HG03159 (cell line): ENCODE results near the gene SYPL2.
A peak's percentile ranks its signal among the peaks of the same experiment; 100 is the strongest.
"Not testable (repeated sequence)": the region's sequence is repeated elsewhere in the genome, so short reads cannot be mapped to it uniquely, and the experiment has no call there.

Experiments
- ATAC-seq: cut with Tn5 transposase; IDR thresholded peaks from one replicate; pipeline ENCODE4 v1.9.1; 2021; ENCODE audit warnings: mild to moderate bottlenecking, moderate library complexity; ENCODE audit not compliant: unreplicated experiment

SYPL2 gene

DNA sequence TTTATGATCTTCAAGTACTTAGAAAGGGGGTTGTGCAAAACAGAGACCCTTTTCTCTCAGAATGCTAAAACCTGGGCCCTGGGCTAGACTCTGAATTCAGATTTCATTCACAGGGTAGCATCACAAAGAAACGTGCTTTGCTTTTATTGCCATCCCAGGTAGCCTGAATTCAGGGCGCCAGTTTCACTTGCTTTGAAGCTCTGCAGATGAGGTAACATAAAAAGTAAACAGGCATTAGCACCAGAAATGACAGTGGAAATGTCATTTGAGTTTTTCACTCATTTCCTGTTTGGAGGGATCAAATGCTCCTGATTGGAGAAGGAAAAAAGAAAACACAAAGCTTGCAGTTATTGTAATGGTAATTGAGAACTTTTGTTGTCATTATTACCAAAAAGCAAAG is 2.6 kb downstream of the SYPL2 start:
- ATAC-seq: no peak

DNA sequence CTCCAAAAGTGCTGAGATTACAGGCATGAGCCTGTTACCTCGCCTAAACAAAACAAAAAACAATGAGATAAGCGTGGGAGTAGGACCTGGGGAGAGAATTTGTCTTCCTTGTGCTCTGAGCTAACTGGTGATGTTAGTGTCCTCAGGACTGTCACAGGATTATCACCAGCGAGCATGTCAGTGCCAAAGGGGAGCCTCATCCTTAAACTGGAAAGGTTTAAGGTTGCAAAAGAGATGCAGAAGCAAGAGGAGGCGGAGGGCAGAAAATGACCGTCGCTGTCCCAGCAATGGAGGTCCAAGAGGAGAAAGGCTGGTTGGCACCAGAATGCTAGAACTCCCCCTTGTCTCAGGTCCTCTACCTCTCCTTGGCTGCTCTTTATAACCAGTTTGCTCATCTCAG is 3.9 kb downstream of the SYPL2 start:
- no peak for ATAC-seq

DNA sequence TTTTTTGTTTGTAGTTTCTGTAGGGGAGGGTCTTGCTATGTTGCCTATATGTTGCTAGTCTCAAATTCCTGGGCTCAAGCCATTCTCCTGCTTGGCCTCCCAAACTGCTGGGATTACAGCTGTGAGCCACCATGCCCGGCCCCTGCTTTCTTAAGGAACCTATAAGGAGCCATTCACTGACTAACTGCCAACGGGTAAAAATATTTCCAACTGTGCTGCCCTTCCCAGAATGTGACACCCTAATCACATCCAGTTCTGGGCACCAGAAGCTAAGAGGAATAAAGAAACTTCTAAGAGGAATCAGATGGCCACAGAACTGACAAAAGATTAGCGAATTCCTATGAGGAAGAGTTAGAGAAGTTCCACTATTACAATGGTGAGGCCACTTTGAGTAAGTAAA is 6.4 kb downstream of the SYPL2 start:
- ATAC-seq: no peak

DNA sequence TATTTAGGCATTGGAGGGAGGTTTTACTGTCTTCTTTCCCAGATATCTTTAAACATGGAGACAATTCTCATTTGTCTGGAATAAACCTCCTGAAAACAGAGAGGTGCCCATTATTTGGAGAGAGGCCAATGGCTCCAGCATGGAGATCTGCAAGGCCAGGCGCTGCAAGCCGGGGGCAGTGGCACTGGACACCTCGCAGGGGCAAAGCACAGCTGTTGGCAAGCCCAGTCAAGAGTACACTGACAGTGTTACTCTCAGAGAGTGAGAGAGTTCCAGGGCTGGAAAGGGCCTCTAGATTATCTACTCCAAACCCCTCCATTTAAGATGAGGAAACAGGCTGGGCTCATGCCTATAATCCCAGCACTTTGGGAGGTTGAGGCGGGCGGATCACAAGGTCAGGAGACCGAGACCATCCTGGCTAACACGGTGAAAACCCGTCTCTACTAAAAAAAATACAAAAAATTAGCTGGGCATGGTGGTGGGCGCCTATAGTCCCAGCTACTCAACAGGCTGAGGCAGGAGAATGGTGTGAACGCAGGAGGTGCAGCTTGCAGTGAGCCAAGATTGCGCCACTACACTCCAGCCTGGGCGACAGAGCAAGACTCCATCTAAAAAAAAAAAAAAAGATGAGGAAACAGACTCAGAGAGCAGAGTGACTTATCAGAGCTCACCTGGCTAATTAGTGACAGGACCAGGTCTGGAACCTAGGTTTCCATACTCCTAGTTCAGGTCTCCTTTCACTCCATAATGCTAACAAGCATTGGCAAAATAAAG is 7.1 kb downstream of the SYPL2 start:
- ATAC-seq: not testable (repeated sequence)

DNA sequence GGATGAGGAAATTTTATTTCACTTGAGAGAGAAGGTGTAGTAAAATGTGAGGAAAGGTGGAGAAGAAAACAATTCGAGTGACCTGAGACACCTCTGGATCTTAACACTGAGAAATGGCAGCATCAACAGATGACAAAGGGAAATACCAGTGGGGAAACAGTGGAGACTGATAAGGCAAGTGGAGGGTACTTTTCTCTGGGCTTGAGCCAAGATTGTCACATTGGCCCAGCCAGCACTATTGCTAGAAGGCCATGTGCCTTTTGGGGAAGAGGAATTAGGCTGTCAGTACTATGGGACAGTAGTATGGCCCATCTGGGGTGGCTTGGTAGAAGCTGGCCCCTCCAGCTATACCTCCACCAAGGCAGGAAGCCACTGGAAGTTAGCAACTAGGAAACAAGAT is 8.4 kb downstream of the SYPL2 start:
- no peak for ATAC-seq

DNA sequence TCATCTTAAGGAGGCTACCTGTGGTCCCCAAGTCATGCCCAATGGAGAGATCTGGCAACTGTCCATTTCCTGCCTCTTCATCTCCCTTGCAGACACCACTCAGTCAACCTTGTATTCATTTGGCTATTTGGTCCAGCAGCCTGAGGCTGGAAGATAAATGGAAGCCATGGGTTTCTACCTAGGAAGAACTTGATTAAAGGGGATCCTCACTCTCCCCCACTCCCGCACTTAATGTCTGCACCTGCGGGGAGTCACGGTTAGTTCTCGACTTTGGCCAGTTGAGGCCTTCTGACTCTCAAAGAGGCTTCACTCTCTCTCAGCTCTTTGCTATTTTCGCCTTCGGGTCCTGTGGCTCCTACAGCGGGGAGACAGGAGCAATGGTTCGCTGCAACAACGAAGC is 8.9 kb downstream of the SYPL2 start:
- ATAC-seq: no peak

DNA sequence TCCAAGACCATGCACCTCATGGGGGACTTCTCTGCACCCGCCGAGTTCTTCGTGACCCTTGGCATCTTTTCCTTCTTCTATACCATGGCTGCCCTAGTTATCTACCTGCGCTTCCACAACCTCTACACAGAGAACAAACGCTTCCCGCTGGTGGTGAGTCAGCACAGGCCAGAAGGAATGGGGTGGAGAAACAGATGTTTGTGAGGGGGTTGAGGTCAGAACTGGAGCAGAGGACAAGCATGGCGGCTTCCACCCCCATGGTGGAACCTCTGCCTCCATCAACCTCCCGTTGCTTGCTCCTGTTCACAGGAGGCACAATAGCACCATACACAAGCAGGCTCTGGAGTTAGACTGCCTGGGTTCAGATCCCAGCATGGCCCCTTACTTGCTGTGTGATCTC is 10.5 kb downstream of the SYPL2 start:
- no peak for ATAC-seq

DNA sequence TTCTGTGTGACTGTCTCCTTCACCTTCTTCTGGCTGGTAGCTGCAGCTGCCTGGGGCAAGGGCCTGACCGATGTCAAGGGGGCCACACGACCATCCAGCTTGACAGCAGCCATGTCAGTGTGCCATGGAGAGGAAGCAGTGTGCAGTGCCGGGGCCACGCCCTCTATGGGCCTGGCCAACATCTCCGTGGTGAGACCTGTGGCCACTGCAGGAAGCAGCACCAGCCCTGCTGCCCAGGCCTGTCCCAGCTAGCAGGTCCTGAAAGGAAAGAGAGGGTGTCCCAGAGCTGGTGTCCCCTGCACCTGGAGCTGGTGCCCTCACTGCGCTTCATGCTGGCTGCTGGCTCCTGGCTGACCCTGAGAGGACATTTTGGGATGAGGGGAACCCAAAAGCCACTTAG is 11.5 kb downstream of the SYPL2 start:
- ATAC-seq: no peak

DNA sequence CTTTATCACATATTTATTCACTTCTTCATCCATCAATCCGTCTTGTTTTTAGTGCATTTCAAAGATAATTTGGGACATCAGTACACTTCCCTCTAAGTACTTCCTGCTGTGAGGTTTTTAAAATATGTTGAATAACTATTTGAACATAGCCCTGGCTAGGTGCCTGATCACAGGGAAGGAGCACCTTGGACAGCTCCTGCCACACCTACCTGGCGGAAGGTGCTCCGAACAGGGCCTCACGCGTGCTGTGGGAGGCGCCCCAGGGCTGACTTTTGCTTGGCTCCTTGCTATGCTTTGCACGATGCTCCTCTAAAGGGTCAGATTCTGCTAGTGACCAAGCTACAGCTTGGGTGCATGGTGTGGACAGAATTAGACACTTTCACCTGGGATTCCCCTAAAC is 12.5 kb downstream of the SYPL2 start:
- no peak for ATAC-seq

DNA sequence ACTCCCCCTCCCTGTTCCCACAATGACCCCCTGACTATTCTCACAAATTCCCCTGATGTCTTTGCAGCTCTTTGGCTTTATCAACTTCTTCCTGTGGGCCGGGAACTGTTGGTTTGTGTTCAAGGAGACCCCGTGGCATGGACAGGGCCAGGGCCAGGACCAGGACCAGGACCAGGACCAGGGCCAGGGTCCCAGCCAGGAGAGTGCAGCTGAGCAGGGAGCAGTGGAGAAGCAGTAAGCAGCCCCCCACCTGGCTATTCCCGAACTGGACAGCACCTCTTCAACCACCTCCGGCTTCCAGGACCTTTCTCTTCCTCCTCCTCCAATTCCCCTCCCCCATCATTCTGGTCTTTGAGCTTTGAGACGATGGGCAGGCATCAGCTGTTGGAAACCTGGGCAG is 13.0 kb downstream of the SYPL2 start:
- ATAC-seq: no peak

DNA sequence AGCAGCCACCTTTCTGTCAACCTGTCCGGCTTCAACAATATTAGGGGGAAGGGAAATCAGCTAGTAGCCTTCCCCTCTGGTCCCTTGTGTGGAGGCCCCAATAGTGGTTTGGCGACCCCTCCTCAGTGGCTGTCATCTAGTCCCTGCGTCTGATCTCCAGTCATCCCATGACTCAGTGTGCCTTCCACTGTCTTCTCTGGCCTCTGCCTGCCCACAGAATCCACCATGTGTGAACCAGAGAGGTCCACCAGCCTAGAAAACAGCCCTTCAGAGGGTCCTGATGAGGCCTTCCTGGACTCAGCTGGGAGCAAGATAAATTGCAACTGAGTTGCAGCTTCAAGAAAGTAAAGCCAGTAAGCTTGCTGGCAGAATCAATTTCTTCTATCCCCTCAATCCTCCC is 13.6 kb downstream of the SYPL2 start:
- no peak for ATAC-seq

DNA sequence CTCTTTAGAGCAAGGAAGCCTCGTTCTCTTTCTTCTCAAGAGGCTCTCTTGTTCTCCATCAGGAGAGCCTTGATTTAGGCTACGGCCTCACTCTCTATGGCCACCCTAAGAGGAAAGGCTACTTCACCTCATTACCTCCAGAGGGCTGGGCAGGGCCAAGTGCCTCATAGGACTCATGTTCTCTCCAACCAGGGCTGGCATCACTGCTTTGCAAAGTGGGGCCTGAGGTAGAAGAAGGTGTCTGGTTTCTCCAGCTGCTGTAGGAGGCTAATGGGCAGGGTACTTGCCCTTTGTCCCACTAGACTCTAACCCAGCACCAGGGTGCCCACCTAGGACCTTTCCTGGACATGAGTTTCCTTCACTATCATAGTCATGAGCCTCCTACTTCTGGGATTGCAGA is 15.3 kb downstream of the SYPL2 start:
- no peak for ATAC-seq

DNA sequence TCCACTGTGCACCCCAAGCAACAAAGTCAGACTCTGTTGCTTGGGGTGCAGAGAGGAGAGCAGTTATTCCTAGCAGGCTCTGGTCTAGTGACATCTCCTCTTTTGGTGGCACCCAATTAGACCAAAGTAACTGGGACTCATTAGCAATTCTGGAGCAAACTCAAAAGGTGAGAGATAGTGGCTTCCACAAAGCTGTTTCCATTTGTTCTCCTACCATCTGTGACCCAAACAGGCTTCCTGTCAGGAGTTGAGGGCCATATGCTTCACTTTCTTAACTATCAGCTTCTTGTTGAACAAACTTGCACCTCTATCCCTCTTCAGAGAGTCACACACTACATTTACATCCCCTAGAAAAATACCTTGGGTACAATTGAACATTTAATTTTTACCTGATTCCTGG is 15.9 kb downstream of the SYPL2 start:
- ATAC-seq: no peak

DNA sequence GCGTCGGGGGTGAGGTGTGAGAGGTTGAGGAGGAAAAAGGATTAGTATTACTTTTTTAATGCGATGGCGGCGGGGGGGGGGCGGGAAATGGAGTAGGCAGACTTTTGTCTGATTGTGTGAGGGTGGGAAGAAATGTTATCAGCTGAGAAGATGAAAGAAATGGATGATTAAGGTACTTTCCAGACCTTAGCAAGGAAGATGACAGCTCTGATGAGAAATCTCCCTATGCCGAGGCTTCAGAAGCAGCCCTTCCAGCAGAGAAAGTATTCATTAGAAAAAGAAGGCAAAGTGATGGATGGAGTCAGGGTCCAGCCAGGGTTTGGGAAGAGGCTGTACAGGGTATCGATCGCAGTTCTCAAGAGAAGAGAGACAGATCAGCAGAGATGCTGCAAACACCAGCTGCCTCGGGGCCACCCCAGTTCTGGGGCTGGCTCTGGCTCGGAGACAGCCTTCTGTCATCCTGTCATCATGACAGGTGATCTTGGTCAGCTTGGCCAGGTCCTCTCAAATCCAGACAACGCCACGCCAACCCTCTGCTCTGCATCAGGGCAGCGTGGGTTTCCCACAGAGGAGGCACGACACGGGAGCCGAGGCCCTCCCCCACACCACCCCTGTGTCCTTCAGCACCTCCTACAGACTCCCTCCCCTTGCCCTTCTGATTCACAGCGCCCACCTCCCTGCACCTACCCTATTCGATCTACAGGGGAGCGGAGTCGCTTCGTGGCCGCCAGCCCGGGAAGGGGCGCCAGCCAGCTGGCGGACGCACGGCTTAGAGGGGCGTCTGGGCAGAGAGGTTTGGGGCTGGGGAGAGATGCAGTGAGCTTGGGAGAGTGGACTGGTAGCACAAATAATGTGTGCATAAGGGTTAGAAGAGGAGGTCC is 16.7 kb downstream of the SYPL2 start:
- ATAC-seq: peak; percentile 17

DNA sequence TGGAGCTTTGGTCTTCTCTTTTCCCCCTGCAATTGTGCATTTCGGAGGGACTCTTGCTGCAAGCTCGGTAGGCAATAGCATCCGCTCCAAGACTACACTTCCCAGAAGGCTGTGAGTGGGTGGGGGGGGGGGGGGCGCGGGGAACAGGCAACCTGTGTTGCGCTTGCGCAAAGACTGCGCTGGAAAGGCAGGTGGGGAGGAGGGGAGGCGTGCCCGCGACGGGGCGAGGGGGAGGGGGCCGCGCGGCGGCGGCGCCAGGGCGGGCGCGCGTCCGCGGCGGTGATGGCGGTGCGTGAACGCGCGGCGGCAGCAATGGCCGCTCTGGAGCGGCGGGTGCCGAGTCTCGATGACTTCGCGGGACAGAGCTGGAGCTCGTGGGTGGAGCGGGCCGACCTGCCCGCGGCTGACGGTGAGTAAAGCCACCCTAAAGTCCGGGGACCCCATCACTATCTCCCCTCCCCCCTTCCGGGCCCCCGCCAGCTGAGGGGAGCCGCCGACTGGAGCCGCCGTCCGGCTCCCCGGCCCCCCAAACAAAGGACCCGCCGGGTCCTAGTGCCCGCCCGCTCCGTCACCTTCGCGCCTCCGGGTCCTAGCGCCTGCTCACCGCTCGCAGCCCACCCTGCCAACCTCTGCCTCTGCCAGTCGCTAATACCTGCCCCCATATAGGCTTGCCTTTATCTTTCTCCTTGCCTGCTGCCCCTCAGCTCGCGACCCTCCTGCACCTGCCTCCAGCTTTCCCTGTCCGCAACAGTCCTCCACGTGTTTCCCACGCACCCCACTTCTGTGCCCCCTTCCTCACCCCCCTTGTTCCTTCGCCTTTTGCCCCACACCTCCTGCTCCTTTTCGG is 17.5 kb downstream of the SYPL2 start, which contains the start of gene ATXN7L2:
Gene ATXN7L2, plus strand, starts transcription at position 234 of the 847 bp plus-strand sequence. Its CDS starts 49 bp downstream, at position 283.
- ATAC-seq: peak; percentile 73

DNA sequence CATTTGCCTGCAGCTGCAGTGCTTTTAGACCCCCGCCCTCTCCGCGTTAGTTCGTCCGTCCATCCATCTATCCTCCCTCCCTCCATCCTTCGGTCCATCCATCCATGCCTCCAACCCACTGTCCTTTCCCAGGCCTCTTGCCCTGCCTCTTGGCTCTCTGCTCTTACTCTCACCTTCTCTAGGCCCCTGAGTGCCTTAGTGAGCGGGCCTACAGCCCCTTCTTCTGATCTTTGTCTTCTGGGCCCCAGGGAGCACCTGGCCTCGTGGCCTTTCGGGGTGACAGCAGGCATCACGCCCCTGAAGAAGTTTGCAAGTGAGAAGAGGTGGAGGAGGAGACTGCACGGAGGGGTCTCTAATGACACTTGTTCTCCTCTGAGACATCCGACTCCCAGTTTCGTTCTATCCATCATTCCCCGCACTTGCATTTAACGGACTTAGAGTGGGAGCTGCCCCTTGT is 18.2 kb downstream of the SYPL2 start:
- ATAC-seq: no peak

DNA sequence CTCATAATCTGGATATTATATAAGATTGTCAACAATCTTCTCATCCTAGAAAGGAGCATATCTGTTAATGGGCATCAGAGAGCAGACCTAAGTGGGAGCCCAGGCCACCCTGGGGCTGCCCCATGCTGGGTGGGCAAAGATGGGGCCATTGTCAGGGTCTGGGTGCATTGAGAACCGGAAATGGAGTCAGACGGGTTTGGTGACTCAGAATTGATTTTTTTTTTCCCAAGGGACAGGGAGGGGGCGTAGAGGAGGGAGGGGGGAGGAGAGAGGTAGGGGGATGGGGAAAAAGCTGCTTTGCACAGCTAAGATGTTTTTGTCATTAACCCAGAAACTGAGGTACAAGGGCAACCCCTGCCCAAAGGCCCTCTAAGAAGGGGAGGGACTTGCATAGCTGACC is 18.7 kb downstream of the SYPL2 start:
- ATAC-seq: no peak

DNA sequence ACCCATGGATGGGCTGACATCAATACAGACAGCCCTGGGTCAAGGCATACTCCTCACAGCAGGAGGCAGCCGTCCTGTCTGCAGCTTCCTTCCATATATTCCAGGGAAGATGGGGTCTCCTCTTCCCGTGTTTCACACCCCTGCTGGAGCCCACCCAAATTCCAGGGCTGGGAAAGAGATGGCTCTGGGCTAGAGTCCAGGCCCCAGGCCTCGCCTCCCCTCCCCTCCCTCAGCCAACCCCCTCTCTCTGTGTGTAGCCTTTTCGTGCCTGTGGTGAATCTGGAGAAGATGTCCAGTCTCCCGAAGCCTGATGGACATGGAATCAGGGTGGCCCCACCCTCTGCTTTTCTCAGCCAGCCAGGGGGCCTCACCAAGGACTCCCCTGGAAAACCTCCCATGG is 20.9 kb downstream of the SYPL2 start:
- no peak for ATAC-seq

DNA sequence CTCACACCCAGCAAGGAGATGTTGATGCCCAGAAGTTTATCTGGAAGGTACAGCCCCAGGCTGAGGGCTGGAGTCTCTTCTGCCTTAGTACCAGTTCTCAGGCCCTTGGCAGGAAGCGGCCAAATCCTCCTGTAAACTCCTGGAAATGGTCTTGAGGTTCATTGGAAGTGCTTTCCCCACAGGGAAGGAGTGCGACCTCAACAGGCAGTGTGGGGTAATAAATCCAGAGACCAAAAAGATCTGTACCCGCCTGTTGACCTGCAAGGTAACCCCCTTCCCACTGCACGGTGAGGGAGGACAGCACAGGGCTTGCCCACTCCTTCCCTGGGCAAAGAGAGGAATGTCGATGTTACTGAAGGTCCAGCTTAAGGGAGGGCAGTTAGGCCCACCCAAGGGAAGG is 21.9 kb downstream of the SYPL2 start:
- no peak for ATAC-seq

DNA sequence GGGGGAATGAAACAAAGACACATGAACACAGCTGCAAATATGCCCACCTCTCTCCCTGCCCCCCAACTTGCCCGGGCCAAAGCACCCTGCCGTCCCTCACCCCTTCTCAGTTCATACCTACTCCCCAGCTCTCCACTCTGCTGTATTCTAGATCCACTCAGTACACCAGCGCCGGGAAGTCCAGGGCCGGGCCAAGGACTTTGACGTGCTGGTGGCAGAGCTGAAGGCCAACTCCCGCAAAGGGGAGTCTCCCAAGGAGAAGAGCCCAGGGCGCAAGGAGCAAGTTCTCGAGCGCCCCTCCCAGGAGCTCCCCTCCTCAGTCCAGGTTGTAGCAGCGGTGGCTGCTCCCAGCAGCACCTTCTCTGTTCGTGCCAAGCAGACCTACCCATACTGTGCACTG is 22.4 kb downstream of the SYPL2 start:
- no peak for ATAC-seq
